AG04450 (cell line): ENCODE results near the gene SERINC5. TPM values are rescaled to one million over a fixed set of nuclear protein-coding genes. Genes with fewer than 3 reads are reported as not detected.
A peak's percentile ranks its signal among the peaks of the same experiment; 100 is the strongest.

Experiments used
- CTCF ChIA-PET: fragments of 300-600, 350-600 bp; formaldehyde crosslinking; extraction: SDS; loops from one replicate; lab custom pipeline; 2022; ENCODE audit warnings: antibody characterized with exemption, inconsistent platforms; lab: Charles Lee
- POLR2A ChIA-PET: fragments of 350-600 bp; formaldehyde crosslinking; extraction: SDS; loops from one replicate; lab custom pipeline; 2021; ENCODE audit warnings: antibody characterized with exemption, inconsistent platforms; lab: Yijun Ruan, JAX
- DNase-seq: peaks from one replicate; pipeline ENCODE4 v3.0.0-alpha.2; 2011; ENCODE audit warnings: low read depth, low spot score
- H3K27ac ChIP-seq: one replicate; pipeline ENCODE4 v1.5.1; 2012; ENCODE audit warnings: low read depth, low read length, control low read depth
- H3K27me3 ChIP-seq: one replicate; pipeline ENCODE4 v1.6.0; 2012; ENCODE audit warnings: low read length; ENCODE audit not compliant: control insufficient read depth, insufficient read depth
- H3K4me3 ChIP-seq: 2 replicates; pipeline ENCODE4 v1.5.1; 2011; ENCODE audit warnings: mild to moderate bottlenecking, low read depth, low read length, control low read depth
- H3K9me3 ChIP-seq: 2 replicates; pipeline ENCODE4 v1.5.1; 2012; ENCODE audit warnings: low read length; ENCODE audit not compliant: control insufficient read depth, insufficient read depth
- polyA plus RNA-seq: library from polyadenylated mRNA; depleted of rRNA; stranded (reverse); fragments of >200 nt; gene quantifications from 2 replicates; pipeline ENCODE4 v1.2.3, GENCODE V29; 2011
- TF ChIP-seq, protein P1 (sequence below): IDR thresholded peaks from 2 replicates; pipeline ENCODE4 v1.5.1; 2011; ENCODE audit warnings: low read depth, low read length, control low read depth, inconsistent platforms

Gene SERINC5
- polyA plus RNA-seq, 1 experiment: 8.5 TPM

DNA sequence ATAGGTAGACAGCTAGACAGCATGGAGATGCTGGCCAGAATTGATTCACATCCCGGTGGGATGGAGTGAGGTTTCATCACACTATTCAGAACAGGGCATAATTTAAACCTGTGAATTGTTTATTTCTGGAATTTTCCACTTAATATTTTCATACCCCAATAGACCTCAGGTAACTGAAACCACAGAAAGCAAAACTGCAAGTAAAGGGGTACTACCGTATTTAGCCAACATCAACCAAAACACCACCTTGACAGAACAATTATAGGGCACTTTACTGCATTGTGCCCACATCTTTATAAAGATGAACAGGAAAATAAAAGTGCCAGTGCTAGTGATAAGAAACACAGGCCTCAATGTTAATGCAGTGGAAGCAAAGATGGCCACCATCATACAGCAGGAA is 7.5 kb downstream of the SERINC5 start:
- Histone ChIP-seq H3K27me3 (no peaks in the 10 kb centered on the region), H3K9me3 (peaks cover 4% of the 10 kb centered on the region; the same call in 1 of the 2 replicates), H3K27ac (no peak overlapping the region), H3K4me3 (no peak overlapping the region)
- ChIA-PET CTCF (no interaction called here), POLR2A (interaction anchor here (1.2 to 2.9 kb wide), 2 partner anchors 8 to 9 kb away, joined by 3 to 22 read pairs; partner anchors contain the start of gene SERINC5)
- no peak for DNase-seq
- TF ChIP-seq, protein P1, sequence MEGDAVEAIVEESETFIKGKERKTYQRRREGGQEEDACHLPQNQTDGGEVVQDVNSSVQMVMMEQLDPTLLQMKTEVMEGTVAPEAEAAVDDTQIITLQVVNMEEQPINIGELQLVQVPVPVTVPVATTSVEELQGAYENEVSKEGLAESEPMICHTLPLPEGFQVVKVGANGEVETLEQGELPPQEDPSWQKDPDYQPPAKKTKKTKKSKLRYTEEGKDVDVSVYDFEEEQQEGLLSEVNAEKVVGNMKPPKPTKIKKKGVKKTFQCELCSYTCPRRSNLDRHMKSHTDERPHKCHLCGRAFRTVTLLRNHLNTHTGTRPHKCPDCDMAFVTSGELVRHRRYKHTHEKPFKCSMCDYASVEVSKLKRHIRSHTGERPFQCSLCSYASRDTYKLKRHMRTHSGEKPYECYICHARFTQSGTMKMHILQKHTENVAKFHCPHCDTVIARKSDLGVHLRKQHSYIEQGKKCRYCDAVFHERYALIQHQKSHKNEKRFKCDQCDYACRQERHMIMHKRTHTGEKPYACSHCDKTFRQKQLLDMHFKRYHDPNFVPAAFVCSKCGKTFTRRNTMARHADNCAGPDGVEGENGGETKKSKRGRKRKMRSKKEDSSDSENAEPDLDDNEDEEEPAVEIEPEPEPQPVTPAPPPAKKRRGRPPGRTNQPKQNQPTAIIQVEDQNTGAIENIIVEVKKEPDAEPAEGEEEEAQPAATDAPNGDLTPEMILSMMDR: no peak

DNA sequence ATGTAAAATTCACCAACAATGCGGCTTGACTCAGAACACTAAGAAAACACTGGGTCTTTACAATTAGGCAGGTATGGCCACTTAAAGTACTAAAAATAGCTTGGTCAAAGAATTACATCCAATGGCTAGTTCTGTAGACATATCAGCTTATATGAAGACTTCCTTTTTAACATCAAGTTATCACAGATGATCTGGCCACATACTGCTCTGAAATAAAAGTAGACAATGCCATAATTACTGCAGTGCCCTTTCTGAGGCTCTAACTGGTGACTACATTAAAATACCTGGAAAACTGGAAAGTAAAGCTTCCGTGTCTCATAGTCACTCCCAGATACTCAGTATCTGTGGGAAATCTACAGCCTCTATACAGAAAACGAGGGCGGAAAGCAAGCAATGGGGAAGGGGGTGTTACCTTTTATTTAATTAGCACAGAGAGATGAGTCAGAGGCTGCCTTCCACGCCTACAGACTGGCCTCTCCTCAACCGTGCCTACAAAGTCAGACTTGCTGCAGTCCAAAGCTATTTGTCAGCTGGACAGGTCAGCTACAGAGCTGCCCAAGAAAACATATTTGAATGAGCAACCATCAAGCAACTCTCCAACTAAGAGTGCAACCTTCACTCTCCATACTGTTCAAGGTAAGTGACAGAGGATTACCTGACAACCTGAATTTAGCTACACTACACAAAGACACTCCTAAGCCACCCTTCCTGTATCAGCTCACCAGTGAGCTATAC is 8.7 kb downstream of the SERINC5 start:
- no peak for DNase-seq
- peaks cover 10% of the 10 kb centered on the region for H3K9me3 ChIP-seq
- TF ChIP-seq, protein P1: no peak
- ChIA-PET POLR2A (interaction anchor here (1.0 to 2.9 kb wide), 5 partner anchors 9 to 54 kb away, joined by 3 to 22 read pairs (median 3); partner anchors contain the start of gene SERINC5), CTCF (interaction anchor here (0.9 to 1.2 kb wide), 2 partner anchors 60 to 164 kb away, joined by 3 to 4 read pairs; no protein-coding TSS in a partner anchor)
- H3K27me3 ChIP-seq: no peaks in the 10 kb centered on the region
- H3K4me3 ChIP-seq: peak overlapping the region; percentile 18
- peak overlapping the region; percentile 39 for H3K27ac ChIP-seq

DNA sequence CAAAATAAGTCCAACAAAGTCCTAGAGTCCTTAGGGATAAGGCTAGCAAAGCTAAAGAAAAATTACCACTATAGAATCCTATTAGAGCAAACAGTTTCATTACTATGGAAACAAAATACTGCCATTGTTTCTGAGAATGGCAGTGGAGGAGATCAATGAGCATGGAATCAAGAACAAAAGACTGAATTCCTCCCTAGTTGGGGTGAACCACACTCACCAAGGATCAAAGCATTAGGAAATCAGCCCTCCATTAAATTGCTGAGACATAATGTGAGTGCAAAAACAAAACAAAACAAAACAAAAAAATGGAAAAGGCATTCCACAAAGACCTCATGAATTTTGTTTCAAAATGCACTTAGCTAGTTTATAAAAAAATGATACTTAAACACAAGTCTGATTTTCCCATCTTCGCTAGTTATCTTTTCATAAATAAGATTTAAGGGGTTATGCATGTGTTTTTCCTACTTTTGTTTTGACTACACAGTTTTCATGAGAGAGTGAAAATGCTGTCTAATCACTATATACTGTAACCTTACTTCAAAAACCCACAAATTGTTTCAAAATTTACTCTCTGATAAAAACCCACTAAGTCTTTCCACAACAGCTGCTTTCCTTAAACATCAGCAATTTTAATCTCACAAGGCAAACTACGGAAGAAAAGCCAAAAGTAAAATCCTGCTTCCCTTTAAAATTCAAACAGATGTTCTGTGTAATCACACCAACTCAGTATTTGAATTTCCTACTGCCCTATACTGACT is 9.7 kb downstream of the SERINC5 start:
- H3K27me3 ChIP-seq: no peaks in the 10 kb centered on the region
- H3K4me3 ChIP-seq: peak overlapping the region; percentile 10
- peak overlapping the region; percentile 57 for H3K27ac ChIP-seq
- TF ChIP-seq, protein P1: no peak
- DNase-seq: no peak
- POLR2A ChIA-PET: interaction anchor here (0.6 to 2.9 kb wide), 6 partner anchors 9 to 1493 kb away, joined by 3 to 22 read pairs (median 4); partner anchors contain the start of gene SERINC5
- CTCF ChIA-PET: interaction anchor here (0.6 to 1.8 kb wide), 8 partner anchors 9 to 1360 kb away, joined by 3 to 7 read pairs (median 4); no protein-coding TSS in a partner anchor
- peaks cover 18% of the 10 kb centered on the region for H3K9me3 ChIP-seq

GRCh38 chr5:80243567-80243966 is 12.3 kb downstream of the SERINC5 start:
- Histone ChIP-seq H3K27ac (no peak overlapping the region), H3K9me3 (peaks cover 20% of the 10 kb centered on the region), H3K27me3 (no peaks in the 10 kb centered on the region), H3K4me3 (no peak overlapping the region)
- ChIA-PET POLR2A (no interaction called here), CTCF (no interaction called here)
- no peak for DNase-seq
- TF ChIP-seq, protein P1: no peak
